Erythroblast (primary cell): ENCODE results near the gene SSBP3.

ENCODE experiments used
- GATA1 ChIP-seq: IDR thresholded peaks from 2 replicates; pipeline ENCODE4 v1.6.1; 2011; ENCODE audit warnings: low read depth, mild to moderate bottlenecking, control low read depth, low read length, moderate library complexity
- POLR2A ChIP-seq: IDR thresholded peaks from 2 replicates; pipeline ENCODE4 v1.6.1; 2011; ENCODE audit warnings: mild to moderate bottlenecking, low read length

DNA sequence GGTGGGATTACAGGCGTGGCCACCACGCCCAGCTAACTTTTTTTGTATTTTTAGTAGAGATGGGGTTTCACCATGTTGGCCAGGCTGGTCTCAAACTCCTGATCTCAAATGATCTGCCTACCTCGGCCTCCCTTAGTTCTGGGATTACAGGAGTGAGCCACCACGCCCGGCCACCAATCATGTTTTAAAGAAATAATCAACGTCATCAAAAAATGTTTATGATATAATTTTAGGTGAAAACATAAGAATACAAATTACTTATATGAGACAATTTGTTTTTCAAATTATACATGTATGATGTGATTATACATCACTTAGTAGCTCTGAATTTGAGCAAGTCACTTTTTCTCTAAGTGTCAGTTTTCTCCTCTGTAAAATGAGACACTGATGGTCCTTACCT is 31.6 kb upstream of the SSBP3 start:
- no peak for TF ChIP-seq GATA1
- no peak for TF ChIP-seq POLR2A
